Endothelial cell of umbilical vein (primary cell): ENCODE data around the gene SNU13. TPM values are rescaled to one million over a fixed set of nuclear protein-coding genes. Genes with fewer than 3 reads are reported as not detected.

Experiments used
- BruUV-seq: library from RNA; stranded (reverse); fragments of 400-500 nt; replicated peaks from 2 replicates; lab custom pipeline; 2021; lab: Mats Ljungman, UMichigan
- CTCF ChIA-PET: fragments of 300-600, 350-600 bp; sonication (Branson Sonifier 250); formaldehyde crosslinking; loops from one replicate; lab custom pipeline; 2021; ENCODE audit warnings: antibody characterized with exemption, inconsistent platforms; lab: Charles Lee
- POLR2A ChIA-PET: fragments of 300-600, 350-600 bp; sonication (Branson Sonifier 250); formaldehyde crosslinking; loops from one replicate; lab custom pipeline; 2021; ENCODE audit warnings: antibody characterized with exemption, inconsistent platforms; lab: Charles Lee
- DNase-seq: peaks from one replicate; pipeline ENCODE4 v3.0.0-alpha.2; 2011; ENCODE audit warnings: low read depth, low spot score
- FAIRE-seq: peaks from 2 replicates; lab custom pipeline; 2011; peaks lifted over from hg19 to GRCh38; lab: Jason Lieb, UNC
- H2AFZ ChIP-seq: 2 replicates; pipeline ENCODE4 v1.6.0; 2012; ENCODE audit warnings: low read depth, low read length, control low read depth, inconsistent platforms
- H3K27ac ChIP-seq: 2 replicates; pipeline ENCODE4 v1.5.1; 2011; ENCODE audit warnings: low read depth, mild to moderate bottlenecking, control low read depth, low read length, moderate library complexity; ENCODE audit not compliant: insufficient read depth
- H3K27me3 ChIP-seq, 2 experiments: 2 replicates each; pipeline versions ENCODE4 v1.6.0 to v1.6.1; 2011; ENCODE audit warnings: low read length in 2 of 2, mixed read lengths in 1 of 2; ENCODE audit not compliant: control insufficient read depth in 2 of 2, insufficient read depth in 2 of 2
- H3K36me3 ChIP-seq, 2 experiments: 2 replicates in 1 of 2; 3 replicates in 1 of 2; pipeline ENCODE4 v1.5.1; 2011; ENCODE audit warnings: low read length in 2 of 2, mild to moderate bottlenecking in 1 of 2, moderate library complexity in 1 of 2; ENCODE audit not compliant: control insufficient read depth in 2 of 2, insufficient read depth in 2 of 2; ENCODE audit errors: extremely low read depth in 1 of 2
- H3K4me1 ChIP-seq: 3 replicates; pipeline ENCODE4 v1.5.1; 2011; ENCODE audit warnings: mild to moderate bottlenecking, low read length; ENCODE audit not compliant: control insufficient read depth, insufficient read depth; ENCODE audit errors: extremely low read depth
- H3K4me2 ChIP-seq: 2 replicates; pipeline ENCODE4 v1.6.1; 2011; ENCODE audit warnings: low read length, control low read depth, mixed read lengths; ENCODE audit not compliant: insufficient read depth
- H3K4me3 ChIP-seq, 3 experiments: fragments of 200-600 bp in 1 of 3; sonication (generic), shearing (Covaris generic) in 1 of 3; replicated peaks in 1 of 3; 2 replicates each; pipeline ENCODE4 v1.5.1; 2011 to 2016; ENCODE audit warnings: control low read depth in 3 of 3, low read length in 3 of 3, mild to moderate bottlenecking in 2 of 3, inconsistent platforms in 1 of 3, low read depth in 1 of 3, moderate library complexity in 1 of 3; ENCODE audit not compliant: insufficient read depth in 1 of 3
- H3K79me2 ChIP-seq: 2 replicates; pipeline ENCODE4 v1.6.0; 2012; ENCODE audit warnings: low read length, inconsistent platforms; ENCODE audit not compliant: control insufficient read depth, insufficient read depth
- H3K9ac ChIP-seq: replicated peaks from 2 replicates; pipeline ENCODE3; 2011; ENCODE audit warnings: low read length, control low read depth; ENCODE audit not compliant: insufficient read depth; ENCODE audit errors: extremely low read depth
- H3K9me1 ChIP-seq: replicated peaks from 3 replicates; pipeline ENCODE4 v1.6.0; 2011; ENCODE audit warnings: mild to moderate bottlenecking, low read length; ENCODE audit not compliant: control insufficient read depth, insufficient read depth; ENCODE audit errors: extremely low read depth
- H3K9me3 ChIP-seq: replicated peaks from 2 replicates; pipeline ENCODE4 v1.5.1; 2012; ENCODE audit warnings: low read length, inconsistent platforms; ENCODE audit not compliant: control insufficient read depth, insufficient read depth
- H4K20me1 ChIP-seq: replicated peaks from 2 replicates; pipeline ENCODE3; 2011; ENCODE audit warnings: mild to moderate bottlenecking, low read length; ENCODE audit not compliant: control insufficient read depth, insufficient read depth; ENCODE audit errors: extremely low read depth
- EZH2 ChIP-seq: IDR thresholded peaks from 2 replicates; pipeline ENCODE4 v1.6.1; 2012; ENCODE audit warnings: borderline replicate concordance, low read depth, mild to moderate bottlenecking, moderate library complexity, low read length, inconsistent platforms; ENCODE audit not compliant: severe bottlenecking
- FOS ChIP-seq: IDR thresholded peaks from 2 replicates; pipeline ENCODE4 v1.6.1; 2011; ENCODE audit warnings: mild to moderate bottlenecking, low read length, moderate library complexity, borderline replicate concordance; ENCODE audit not compliant: insufficient read depth
- GATA2 ChIP-seq: IDR thresholded peaks from 2 replicates; pipeline ENCODE4 v1.7.0; 2011; ENCODE audit warnings: low read depth, mild to moderate bottlenecking, moderate library complexity, mixed read lengths, low read length; ENCODE audit not compliant: insufficient read length, insufficient read depth
- JUN ChIP-seq: IDR thresholded peaks from 2 replicates; pipeline ENCODE4 v1.6.1; 2011; ENCODE audit warnings: borderline replicate concordance, low read depth; ENCODE audit not compliant: insufficient read length, insufficient read depth
- MYC ChIP-seq: IDR thresholded peaks from one replicate; pipeline ENCODE4 v1.6.1; 2011; ENCODE audit warnings: mild to moderate bottlenecking, low read depth, low read length
- POLR2A ChIP-seq: IDR thresholded peaks from 2 replicates; pipeline ENCODE4 v1.6.1; 2012; ENCODE audit warnings: low read depth, mild to moderate bottlenecking, control low read depth, low read length
- POLR2AphosphoS5 ChIP-seq: IDR thresholded peaks from 2 replicates; pipeline ENCODE4 v1.6.1; 2012; ENCODE audit warnings: low read depth, mild to moderate bottlenecking, control low read depth, low read length, moderate library complexity; ENCODE audit not compliant: insufficient read depth
- dilution Hi-C: fragments of 300-500 bp; cut with MboI; formaldehyde crosslinking; loops from one replicate; pipeline ENCODE4 v1.15.0; 2019; ENCODE audit warnings: low sequenced_read_pairs; ENCODE audit not compliant: extremely low pct_ligation_motif_present
- intact Hi-C: fragments of 100-400 bp; cut with micrococcal nuclease; formaldehyde crosslinking; loops from one replicate; pipeline ENCODE4 v1.10.0; 2022
- polyA plus RNA-seq, 4 experiments: library from polyadenylated mRNA; depleted of rRNA in 3 of 4; stranded (reverse) in 3 of 4; unstranded in 1 of 4; fragments of >200 nt; gene quantifications; 2 replicates each; pipeline versions ENCODE4 v1.2.1 to v1.2.3, GENCODE V29; 2011 to 2012; ENCODE audit warnings: missing spikeins in 1 of 4
- total RNA-seq: library from RNA; stranded (reverse); gene quantifications from 2 replicates; pipeline ENCODE4 v1.2.3, GENCODE V29; 2021
- TF ChIP-seq, protein P1 (sequence below), 2 donors: IDR thresholded peaks; 1 replicate in 1 of 2; 2 replicates in 1 of 2; pipeline ENCODE4 v1.5.1; 2011; ENCODE audit warnings: low read length in 2 of 2, mild to moderate bottlenecking in 2 of 2, moderate library complexity in 2 of 2, control low read depth in 1 of 2, inconsistent platforms in 1 of 2, low read depth in 1 of 2; ENCODE audit not compliant: insufficient read depth in 1 of 2; ENCODE audit errors: extremely low read depth in 1 of 2
- TF ChIP-seq, protein P2 (sequence below): IDR thresholded peaks from 2 replicates; pipeline ENCODE4 v1.6.1; 2011; ENCODE audit not compliant: insufficient read depth, insufficient read length

SNU13 gene
- total and polyA plus RNA-seq, 2 donors (not counting 3 experiments of a cell fraction or from before 2014, with no cell fraction given): 138 to 194 TPM

DNA sequence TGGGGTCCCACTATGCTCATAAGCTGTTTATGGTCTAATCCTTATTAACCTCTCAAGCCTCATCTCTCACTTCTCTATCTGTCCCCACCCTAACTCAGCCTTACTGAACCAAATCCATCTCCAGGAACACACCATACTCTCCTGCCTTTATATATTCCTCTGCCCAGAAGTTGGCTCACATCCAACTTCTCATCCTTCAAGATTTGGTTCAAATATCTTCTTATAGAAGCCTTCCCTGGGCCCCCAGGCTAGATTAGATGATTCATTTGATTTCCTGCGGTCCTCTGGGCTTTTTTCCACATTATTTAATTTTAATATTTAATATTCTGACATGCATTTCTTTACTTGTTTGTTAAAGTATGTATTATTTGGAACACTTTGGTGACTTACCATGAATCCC is 33.8 kb upstream of the SNU13 start:
- POLR2A ChIA-PET: interaction anchor here (0.5 to 0.6 kb wide), 2 partner anchors 70 to 71 kb away, joined by 3 read pairs; no protein-coding TSS in a partner anchor
- intact Hi-C loops: no loop called here
- Histone ChIP-seq H3K4me3 (no peak overlapping the region), H3K36me3 (no peaks in the 10 kb centered on the region), H2AFZ (no peak overlapping the region), H3K79me2 (no peaks in the 10 kb centered on the region), H3K9ac (no peak overlapping the region), H3K4me2 (no peak overlapping the region), H3K27ac (no peak overlapping the region), H3K9me3 (no peaks in the 10 kb centered on the region), H3K9me1 (no peaks in the 10 kb centered on the region), H3K27me3 (peaks cover 4 to 10% of the 10 kb centered on the region in 2 experiments), H4K20me1 (no peaks in the 10 kb centered on the region), H3K4me1 (no peaks in the 10 kb centered on the region)
- dilution Hi-C loops: no loop called here
- no TSS peak for BruUV-seq
- no peak for FAIRE-seq
- no peak for DNase-seq
- CTCF ChIA-PET: interaction anchor here (0.8 to 1.1 kb wide), 2 partner anchors 24 to 218 kb away, joined by 3 to 6 read pairs; no protein-coding TSS in a partner anchor
- TF ChIP-seq, protein P1, sequence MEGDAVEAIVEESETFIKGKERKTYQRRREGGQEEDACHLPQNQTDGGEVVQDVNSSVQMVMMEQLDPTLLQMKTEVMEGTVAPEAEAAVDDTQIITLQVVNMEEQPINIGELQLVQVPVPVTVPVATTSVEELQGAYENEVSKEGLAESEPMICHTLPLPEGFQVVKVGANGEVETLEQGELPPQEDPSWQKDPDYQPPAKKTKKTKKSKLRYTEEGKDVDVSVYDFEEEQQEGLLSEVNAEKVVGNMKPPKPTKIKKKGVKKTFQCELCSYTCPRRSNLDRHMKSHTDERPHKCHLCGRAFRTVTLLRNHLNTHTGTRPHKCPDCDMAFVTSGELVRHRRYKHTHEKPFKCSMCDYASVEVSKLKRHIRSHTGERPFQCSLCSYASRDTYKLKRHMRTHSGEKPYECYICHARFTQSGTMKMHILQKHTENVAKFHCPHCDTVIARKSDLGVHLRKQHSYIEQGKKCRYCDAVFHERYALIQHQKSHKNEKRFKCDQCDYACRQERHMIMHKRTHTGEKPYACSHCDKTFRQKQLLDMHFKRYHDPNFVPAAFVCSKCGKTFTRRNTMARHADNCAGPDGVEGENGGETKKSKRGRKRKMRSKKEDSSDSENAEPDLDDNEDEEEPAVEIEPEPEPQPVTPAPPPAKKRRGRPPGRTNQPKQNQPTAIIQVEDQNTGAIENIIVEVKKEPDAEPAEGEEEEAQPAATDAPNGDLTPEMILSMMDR (IDR thresholded peaks at IDR 0.05; ENCODE audit: extremely low read depth in 1 of 2, insufficient read depth in 1 of 2, low read depth in 1 of 2, low read length in 2 of 2): no peak
- TF ChIP-seq POLR2AphosphoS5 (no peak), EZH2 (no peak), POLR2A (no peak)
- TF ChIP-seq, protein P2, sequence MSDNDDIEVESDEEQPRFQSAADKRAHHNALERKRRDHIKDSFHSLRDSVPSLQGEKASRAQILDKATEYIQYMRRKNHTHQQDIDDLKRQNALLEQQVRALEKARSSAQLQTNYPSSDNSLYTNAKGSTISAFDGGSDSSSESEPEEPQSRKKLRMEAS: no peak

- POLR2A ChIA-PET: interaction anchor here (0.7 kb wide), 1 partner anchor 339 kb away, joined by 3 read pairs; no protein-coding TSS in a partner anchor
- Histone ChIP-seq H4K20me1 (no peaks in the 10 kb centered on the region), H3K9ac (no peak overlapping the region), H3K4me2 (no peak overlapping the region), H3K9me1 (no peaks in the 10 kb centered on the region), H3K4me3 (no peak overlapping the region), H3K4me1 (no peaks in the 10 kb centered on the region), H3K9me3 (no peaks in the 10 kb centered on the region), H3K36me3 (no peaks in the 10 kb centered on the region), H3K27ac (no peak overlapping the region), H2AFZ (no peak overlapping the region), H3K27me3 (peaks cover 7 to 12% of the 10 kb centered on the region in 2 experiments), H3K79me2 (no peaks in the 10 kb centered on the region)
- no peak for FAIRE-seq
- CTCF ChIA-PET: interaction anchor here (1.5 to 5.0 kb wide), 3 partner anchors 16 to 50 kb away, joined by 3 to 25 read pairs (median 8); no protein-coding TSS in a partner anchor
- DNase-seq: no peak
- dilution Hi-C loops (no loop called here), intact Hi-C loops (no loop called here)
- BruUV-seq: no TSS peak
- TF ChIP-seq, protein P2: no peak
- no peak for TF ChIP-seq JUN
- TF ChIP-seq MYC: no peak
- TF ChIP-seq FOS: no peak
- TF ChIP-seq GATA2: no peak
- TF ChIP-seq POLR2AphosphoS5: no peak
- no peak for TF ChIP-seq EZH2
- TF ChIP-seq, protein P1 (IDR thresholded peaks at IDR 0.05; ENCODE audit: extremely low read depth in 1 of 2, insufficient read depth in 1 of 2, low read depth in 1 of 2, low read length in 2 of 2): no peak
- no peak for TF ChIP-seq POLR2A
These were observed 24.3 kb upstream of the SNU13 start for GRCh38 chr22:41713004-41713403.
